Fibroblast of lung (primary cell): Measurements from ENCODE around the gene TRMU.

Experiments
- EZH2 ChIP-seq: IDR thresholded peaks from 2 replicates; pipeline ENCODE4 v1.5.1; 2012; ENCODE audit warnings: low read length, control low read depth, mild to moderate bottlenecking; ENCODE audit errors: missing control alignments
- TF ChIP-seq, protein P1 (sequence below), 2 donors: IDR thresholded peaks in 1 of 2; conservative IDR thresholded peaks in 1 of 2; 1 replicate in 1 of 2; 2 replicates in 1 of 2; pipeline ENCODE4 v1.5.1; 2011 to 2012; ENCODE audit warnings: low read length in 2 of 2, control low read depth in 1 of 2, inconsistent platforms in 1 of 2, low read depth in 1 of 2, mild to moderate bottlenecking in 1 of 2

DNA sequence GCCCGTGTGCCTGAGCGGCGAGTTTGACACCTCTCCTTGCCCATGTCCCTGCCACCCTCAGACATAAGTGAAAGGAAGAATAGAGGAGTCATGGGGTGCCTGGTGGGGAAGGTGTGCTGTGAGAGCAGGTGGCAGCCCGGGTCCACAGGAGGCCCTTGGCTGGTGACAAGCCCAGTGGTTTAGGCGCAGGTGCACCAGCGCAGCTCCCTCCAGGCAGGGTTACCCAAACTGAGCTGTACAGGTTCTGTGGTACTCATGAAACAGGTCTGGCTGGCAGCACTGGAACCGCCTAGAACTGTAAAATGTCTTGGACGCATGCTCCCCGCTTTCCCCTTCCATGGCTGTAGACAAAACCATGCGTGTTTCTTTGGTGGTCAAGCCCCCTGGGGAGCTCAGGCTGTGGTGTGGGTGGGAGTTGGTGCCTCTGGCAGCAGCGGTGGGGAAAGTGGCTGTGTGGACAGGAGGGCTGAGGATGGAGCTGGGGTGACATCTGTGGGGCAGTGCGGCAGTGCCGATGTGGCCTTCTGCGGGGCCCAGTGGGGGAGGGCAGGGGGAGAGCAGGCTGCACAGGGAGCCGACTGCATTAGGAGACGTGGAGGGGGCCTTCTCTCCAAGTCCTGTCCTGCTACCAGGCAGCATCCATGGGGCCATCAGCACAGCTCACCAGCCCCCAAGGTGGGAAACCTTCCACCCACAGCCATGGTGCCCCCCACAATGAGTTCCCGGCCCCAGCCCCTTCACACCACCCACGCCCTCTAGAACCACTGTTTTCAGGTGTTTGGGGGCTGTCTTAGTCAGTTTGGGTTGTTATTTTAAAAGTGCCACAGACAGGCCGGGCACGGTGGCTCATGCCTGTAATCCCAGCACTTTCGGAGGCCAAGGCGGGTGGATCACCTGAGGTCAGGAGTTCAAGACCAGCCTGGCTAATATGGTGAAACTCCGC lies 44.4 kb upstream of the TRMU start:
- TF ChIP-seq, protein P1, sequence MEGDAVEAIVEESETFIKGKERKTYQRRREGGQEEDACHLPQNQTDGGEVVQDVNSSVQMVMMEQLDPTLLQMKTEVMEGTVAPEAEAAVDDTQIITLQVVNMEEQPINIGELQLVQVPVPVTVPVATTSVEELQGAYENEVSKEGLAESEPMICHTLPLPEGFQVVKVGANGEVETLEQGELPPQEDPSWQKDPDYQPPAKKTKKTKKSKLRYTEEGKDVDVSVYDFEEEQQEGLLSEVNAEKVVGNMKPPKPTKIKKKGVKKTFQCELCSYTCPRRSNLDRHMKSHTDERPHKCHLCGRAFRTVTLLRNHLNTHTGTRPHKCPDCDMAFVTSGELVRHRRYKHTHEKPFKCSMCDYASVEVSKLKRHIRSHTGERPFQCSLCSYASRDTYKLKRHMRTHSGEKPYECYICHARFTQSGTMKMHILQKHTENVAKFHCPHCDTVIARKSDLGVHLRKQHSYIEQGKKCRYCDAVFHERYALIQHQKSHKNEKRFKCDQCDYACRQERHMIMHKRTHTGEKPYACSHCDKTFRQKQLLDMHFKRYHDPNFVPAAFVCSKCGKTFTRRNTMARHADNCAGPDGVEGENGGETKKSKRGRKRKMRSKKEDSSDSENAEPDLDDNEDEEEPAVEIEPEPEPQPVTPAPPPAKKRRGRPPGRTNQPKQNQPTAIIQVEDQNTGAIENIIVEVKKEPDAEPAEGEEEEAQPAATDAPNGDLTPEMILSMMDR (conservative IDR thresholded peaks at IDR 0.05 in 1 of 2, IDR thresholded peaks at IDR 0.05 in 1 of 2; ENCODE audit: low read depth in 1 of 2, low read length in 2 of 2), result no peak
- TF ChIP-seq EZH2, result no peak
